NCI-H187 (cell line): ENCODE measurements around the gene TTN.
A peak's percentile ranks its signal among the peaks of the same experiment; 100 is the strongest.

Experiments
- DNase-seq, 2 experiments: peaks; one replicate each; lab custom pipeline; 2025; lab: John Stamatoyannopoulos, UW

The TTN gene

DNA sequence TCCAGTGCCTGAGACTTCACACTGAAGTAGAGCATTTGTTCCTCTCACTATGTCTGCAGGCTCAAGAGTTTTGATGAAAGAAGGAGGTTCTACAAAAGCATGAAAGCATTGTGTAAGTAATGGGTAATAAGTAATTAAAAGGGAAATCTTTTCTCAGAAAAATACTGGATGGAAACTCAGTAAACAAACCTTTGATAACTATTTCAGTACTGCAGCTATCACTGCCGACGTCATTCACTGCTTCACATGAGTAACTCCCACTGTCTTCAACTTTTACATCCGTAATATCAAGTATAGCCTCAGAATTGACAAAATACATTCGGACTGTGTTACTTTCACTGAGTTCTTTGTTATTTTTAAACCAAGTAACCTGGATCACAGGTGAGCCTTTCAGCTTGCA lies 72.7 kb downstream of the TTN start:
- DNase-seq: no peak

DNA sequence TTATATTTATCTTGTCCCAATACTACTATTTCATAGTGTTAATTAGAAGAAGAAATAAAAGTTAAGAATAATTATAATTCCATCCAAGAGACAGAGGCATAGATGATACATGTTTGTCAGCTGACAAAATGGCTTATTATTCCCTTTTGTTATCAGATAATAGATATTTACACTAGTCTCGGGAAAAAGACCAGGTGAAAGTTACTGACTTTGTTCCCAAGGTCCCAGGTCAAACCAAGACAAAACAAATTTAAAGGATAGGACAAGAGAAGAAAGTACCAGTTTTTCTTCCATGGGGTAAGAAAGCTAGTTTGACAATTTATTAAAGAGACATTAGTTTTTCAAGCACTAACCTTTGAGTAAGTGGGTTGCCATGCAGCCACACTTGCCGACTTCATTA lies 73.2 kb downstream of the TTN start:
- no peak for DNase-seq

DNA sequence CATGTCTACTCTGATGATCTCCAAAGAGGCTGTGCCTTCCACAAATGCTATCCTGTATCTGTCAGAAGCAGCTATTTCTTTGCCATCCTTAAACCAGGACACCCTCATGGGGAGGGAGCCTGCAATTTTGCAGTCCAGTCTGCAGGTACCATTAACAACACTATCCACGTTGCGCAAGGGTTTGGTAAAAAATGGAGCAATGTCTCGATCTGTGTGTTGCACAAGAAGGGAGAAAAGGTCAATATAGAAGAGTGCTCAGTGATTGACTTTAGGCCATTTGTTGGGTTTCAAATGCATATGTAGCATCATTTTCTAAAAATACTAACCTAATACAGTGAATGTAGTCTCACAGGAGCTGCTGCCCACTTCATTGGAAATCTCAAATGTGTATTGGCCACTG lies 74.3 kb downstream of the TTN start:
- DNase-seq: no peak

DNA sequence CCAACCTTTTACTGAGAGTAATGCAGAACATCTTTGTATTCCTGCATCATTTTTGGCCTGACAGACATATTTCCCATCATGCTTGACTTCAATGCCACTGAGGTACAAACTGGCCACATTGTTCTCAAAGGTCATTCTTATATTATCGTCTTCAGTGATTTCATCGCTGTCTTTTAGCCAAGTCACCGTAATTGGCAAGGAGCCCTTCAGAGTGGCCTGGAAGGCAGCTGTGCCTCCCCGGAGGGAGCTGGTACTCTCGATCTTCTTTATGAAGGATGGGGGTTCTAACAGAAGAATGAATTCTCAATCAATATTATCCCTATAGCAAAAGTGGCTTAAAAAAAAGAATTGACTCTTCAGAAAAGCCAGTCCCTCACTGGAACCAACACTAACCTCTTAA lies 75.9 kb downstream of the TTN start:
- DNase-seq: no peak

DNA sequence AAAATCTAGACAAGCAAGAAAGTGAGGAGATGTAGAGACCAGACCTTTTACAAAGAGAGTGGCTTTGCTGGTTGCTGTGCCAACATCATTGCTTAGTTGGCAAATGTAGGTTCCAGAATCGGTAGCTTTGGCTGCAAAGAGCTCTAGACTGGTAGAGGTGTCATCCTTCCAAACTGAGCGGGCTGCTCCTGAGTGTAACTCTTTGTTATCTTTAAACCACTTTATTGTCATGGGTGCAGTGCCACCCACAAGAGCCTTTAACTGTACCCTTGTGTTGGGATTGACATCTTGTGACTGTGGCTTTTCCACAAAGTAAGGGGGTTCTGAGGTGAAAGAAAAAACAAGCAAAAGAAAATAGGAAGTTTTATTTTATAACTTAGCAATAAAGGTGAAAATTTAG lies 77.2 kb downstream of the TTN start:
- DNase-seq: no peak

DNA sequence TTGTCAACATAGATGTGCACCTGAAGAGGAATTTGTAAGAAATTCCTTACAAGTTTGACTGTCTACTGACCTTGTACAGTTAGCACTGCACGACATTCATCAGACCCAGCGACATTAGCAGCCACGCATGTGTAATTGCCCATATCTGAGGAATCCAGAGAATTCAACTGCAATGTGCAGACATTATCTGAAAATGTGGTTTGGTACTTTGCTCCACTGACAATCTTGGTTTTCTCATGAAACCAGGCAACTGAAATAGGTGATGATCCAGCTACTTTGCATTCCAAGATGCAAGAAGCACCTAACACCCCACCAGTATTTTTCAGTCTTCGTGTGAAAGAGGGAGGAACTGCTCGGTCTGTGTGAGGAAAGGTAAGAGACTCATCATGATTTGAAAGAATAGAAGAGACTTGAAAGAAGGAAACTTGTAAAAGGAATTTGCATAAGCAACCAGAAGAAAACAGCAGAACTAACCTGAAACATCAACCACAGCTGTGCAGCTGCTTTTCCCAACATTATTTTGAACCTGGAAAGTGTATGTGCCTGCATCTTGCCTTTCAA lies 83.4 kb downstream of the TTN start:
- no peak for DNase-seq

DNA sequence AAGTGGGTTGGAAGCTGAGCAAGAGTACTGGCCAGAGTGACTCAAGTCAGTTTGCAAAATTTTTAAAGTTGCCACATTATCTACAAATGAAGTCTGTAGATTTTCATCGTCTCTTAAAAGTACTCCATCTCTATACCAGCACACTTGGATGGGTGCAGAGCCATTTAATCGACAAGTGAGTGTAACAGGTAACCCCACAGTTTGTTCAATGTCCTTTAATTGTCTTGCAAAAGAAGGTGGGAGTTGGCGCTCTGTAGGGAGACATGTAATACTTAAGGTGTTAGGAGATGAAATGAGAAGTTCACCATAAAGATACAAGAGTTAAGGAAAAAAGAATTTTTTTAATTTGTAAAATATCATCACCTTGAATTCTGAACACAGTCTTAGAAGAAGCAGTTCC lies 84.9 kb downstream of the TTN start:
- DNase-seq: no peak

DNA sequence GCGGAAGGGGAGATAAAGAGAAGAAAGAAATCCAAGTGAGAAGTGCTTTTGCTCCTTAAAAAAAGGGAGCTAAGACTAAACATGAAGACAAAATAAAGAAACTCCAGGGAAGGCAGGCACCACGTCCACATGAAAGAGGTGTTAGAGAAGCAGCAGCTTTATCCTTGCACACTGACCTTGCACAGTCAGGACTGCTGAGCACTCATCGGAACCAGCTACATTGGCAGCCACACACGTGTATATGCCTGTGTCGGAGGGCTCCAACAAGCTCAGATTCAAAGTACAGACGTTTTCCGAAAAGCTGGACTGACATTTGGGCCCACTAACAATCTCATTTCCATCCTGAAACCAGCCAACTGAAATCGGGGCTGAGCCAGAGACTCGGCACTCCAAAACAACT lies 88.2 kb downstream of the TTN start:
- DNase-seq: no peak

DNA sequence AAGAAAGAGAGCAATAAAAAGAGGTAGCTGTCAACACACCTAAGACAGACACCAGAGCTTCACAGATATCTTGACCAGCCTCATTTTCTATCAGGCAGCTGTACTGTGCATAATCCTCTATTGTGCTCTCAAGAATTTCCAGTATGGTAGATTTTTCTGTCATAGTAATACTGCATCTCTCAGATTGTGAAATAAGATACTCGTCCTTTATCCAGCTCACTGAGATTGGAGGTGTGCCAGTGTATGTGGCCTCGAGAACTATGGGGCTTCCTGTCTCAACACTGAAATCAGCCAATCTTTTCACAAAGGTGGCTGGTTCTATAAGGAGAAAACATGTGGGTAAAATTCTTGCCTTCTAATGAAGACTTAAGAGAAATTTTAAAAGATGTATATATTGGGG lies 88.9 kb downstream of the TTN start:
- no peak for DNase-seq

DNA sequence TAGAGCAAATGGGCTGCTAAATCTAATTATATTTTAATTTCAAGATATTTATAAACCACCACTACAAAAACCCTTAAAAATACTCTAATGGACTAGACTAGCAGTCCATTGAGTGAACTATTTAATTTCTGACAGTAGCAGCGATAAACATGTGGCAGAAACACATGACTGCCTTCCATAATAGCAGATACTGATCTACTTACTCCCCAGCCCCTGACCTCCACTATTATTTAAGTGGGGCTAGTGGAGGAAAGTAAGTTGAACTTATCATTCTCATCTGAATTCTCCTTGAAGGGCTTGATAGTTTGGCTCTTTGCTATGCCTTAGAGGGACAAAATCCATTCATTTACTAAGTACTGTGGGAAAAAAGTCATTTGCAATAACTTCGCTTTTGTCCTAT lies 90.8 kb downstream of the TTN start:
- DNase-seq: no peak

DNA sequence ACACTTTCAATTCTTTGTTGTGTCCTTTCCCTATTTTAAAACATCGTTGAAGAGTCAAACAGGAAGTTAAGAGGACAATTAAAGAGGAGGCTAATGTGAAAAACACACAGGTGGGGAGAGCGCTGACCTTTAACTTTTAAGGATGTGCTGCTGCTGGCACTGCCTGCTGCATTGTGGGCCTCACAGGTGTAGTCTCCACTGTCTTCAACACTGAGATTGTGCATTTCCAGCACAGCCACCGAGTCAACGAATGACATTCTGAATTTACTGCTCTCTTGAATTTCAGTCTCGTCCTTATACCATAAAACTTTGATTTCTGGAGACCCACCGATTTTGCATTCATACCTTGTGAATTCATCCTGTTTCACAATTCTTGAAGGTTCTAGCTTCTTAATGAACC lies 91.9 kb downstream of the TTN start:
- no peak for DNase-seq

DNA sequence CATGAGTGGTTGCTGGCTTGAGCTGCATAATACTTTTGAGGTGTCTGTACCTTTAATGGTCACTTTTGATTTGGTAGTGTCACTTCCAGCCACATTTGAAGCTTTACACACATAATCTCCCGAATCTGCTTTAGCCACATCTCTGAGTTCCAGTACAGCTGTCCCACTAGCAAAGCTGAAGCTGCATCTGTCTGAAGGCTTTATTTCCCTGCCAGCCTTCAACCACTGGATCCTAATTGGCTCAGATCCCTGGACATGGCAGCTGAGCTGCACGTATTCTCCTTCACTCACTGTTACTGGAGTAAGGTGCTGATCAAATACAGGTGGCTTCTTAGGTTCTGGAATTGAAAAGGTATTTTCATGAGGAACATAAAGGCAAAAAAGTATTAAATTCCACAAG lies 99.7 kb downstream of the TTN start:
- DNase-seq: no peak

DNA sequence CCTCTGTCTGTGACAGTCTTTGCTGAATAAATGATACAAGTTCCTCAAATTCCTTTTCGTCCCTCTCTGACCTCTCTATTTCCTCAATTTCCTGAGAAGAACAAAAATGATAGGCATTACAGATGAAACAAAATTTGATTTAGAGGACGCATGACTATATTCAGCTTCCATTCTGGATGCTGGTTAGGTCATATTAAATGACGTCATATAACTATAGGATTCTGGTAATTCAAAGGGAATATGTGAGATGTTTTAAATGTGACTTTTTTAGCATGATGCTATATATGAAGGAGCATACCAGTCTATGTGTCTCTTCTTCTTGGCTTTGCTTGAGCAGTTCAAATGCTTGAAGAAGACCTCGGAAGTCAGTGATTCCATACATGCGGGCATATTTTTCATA lies 102.3 kb downstream of the TTN start:
- DNase-seq: no peak

DNA sequence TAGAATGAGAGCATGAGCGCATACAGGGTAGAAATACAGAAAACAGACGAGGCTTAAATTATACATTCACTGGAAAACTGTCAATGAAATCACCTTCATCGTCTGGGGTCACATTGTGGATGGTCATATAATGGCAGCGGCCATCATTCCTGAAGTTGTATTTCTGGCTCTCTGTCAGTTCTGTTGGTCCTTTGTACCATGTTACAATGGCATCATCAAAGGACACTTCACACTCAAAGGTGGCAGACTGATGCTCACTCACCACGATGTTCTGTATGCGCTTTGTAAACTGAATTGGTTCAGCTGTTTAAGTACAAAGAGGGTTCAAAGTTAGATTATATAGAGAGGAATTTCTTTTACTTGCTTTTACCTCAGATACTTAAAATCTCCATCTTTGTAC lies 104.9 kb downstream of the TTN start:
- DNase-seq: no peak

DNA sequence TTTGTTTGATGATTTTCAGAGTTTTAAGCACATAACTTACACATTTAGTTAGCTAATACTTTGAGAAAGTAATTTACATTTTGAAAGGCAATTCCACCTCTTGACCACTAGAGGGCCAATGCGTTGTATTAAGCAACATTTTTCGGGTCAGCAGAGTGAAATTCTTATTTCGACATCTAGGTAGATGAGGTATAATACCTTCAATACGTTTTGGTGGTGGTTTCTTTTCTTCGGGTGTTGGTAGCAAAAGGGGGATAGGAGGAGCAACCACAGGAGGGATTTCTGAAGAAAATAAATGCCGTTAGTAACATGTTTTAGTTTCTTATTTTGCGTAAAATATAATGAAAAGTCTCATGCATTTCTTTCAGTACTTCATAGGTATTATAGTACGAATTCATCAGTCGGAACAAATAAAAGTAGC lies 106.3 kb downstream of the TTN start:
- DNase-seq: no peak

DNA sequence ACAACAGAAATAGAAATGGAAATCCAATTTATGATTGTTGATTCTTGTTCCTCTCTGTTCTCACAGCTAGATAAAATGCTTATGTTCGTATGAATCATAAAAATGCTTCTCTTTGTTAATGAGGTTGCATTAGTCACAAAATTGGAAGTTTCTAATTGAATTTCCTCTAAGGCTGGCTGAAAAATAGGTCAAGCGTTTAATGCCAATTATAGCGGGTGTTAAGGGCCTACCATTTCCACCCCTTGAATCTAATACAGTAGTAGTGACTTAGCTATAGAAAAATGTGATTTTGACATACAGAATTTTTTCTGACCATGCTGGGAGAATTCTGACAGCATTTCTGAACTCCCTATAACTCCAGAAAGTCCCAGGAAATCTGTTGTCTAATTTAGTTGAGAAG lies 107.1 kb downstream of the TTN start:
- no peak for DNase-seq

DNA sequence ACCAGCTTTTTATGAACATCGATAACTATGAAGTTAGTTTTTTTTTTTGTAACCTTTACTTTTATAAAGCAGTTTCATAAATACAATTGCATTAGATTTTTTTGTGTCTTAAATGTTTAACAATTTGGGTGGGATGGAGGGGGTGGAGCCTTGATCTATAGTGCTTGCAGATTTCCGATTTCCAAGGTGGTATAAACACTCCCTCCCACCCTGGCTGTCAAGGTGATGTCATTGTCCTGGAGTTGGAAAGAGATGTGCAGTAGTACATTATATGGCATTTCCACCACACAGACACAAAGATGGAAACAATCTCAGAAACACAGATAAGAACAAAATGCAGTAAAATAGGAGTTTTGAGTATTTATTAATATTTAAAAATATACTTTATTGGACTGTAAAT lies 114.4 kb downstream of the TTN start:
- no peak for DNase-seq

DNA sequence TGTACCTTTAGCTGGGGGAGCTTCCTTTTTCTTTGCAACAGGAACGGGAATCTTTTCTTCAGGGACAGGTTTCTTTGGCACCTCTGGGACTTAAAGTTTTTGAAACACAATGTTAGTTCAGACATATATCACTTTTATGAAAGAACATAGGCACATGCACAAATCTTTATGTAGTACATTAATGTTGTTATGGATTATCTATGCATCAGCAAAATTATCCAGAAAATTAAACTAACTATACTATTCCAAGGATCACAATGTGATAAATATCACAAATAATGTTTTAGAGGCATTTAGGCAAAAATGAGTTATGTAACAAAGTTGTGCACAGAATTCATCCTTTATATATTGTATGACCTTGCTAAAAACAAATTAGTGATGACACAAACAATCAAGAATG lies 117.4 kb downstream of the TTN start:
- no peak for DNase-seq

DNA sequence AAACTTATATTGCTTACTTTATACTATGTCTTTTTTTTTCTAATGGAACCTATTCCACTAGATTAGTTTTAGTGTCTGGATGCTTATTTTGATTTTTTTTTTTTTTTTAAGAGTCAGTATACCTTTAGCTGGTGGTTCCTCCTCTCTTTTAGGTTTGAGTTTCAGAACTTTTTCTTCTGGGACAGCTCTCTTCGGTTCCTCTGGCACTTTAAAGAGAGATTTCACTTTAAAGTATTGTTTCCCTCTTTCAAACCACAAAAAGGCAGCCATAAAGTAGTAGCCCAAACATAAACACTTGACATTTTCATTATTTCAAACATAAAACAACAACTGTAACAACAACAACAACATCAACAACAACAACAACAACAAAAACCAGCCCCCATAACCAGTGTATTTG lies 123.3 kb downstream of the TTN start:
- no peak for DNase-seq

DNA sequence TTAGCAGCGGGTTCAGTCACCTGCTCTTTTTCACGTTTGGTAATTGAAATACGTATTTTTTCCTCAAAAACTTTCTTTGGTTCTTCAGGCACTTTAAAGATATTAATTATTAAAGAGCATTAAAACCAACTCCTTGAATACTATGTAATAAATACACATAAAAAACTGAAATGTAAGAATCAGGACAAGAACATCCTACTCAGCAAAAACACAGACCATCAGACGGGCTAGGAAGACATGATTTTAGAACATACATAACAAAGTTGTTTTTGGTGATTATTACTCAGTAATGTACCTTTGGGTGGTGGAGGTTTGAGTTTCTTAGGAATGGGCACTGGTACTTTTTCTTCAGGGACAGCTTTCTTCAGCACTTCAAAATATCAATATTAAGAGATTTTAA lies 126.1 kb downstream of the TTN start:
- DNase-seq: no peak

DNA sequence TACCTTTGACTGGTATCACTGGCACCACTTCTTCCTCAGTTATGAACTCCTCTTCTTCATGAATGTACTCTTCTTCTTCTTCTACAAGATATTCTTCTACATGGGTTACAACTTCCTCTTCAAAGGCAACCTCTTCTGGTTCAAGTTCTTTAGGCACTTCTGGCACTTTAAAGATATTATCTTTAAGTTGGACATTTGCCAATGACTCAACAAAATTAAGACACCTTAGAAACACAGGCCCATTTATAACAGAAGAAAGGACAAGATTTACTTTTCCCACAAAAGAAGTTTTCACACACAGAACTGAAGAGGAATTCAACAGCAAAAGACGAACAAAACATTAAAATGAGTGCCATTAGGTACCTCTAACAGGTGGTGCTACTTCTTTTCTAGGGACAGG lies 127.3 kb downstream of the TTN start:
- peak in 1 of 2 experiments; percentile 1 for DNase-seq

DNA sequence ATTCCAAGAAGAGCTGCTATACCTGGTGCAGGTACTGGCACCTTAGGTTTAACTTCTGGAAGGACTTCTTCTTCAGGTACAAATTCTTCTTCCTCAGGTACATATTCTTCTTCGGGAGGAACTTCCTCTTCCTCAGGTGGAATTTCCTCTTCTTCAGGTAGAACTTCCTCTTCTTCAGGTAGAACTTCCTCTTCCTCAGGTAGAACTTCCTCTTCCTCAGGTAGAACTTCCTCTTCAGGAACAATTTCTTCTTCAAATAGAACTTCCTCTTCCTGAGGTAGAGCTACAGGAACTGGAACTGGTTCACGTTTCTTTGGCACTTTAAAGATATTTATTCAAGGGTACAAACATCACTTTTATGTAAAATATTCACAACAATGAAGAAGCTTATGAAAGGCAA lies 129.6 kb downstream of the TTN start:
- DNase-seq: no peak

DNA sequence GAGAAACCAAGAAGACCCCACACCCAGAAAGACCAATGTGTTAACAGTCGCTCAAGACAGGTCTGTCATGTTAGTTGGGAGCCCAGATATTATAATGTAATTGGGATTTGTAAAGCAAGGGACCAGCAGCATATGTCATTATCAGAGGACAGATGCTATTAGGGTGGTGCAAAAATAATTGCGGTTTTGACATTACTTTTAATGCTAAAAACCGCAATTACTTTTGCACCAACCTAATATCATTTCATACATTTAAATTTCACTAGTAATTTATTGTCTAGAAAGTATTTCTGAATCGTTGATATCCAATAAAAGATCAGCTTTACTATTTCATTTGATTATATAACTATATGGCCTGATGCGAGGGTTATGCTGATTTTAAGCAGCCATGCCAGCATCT lies 131.2 kb downstream of the TTN start:
- no peak for DNase-seq

DNA sequence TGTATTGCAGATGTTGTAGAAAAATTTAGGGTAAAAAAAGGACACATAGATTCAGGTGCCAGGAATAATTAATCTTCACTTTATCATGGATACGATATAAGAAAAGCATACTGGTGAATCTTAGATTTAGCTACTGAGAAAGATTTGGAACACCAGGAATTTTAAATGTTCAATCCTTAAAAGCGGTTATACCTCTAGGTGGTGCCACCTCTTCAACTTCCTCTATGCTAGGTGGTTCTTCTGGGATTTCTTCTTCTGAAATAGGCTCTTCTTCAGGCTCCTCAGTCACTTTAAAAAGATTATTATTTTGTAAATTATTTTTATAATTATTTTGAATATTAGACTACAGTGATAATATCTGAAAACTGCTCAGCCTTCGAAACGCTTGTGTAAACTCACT lies 133.1 kb downstream of the TTN start:
- DNase-seq: no peak

DNA sequence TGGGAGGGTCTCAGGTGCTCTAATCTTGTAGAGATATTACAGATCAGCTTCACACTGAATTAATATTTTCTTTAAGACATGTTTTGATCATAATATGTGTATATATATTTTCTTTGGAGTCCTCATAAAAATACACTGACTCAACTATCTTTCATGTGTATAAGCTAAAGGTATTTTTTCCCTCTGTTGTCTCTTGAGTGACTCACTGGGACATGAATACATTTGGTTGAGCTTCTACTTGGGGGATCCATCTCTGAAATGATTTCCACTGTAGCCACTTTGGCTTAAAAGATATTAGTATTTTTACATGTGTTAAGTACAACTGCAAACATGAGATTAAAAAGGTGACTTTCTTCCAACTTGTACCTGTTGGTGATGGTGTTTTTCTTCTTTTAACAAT lies 140.8 kb downstream of the TTN start:
- DNase-seq: no peak
